IPS-NIHi7 (cell line): Measurements from ENCODE around the gene DAPP1.

ENCODE experiments used
- DNase-seq: peaks from one replicate; pipeline ENCODE4 v3.0.0; 2012; ENCODE audit warnings: mixed read lengths; ENCODE audit errors: extremely low spot score

Gene DAPP1

GRCh38 chr4:99853999-99854398, 37.4 kb downstream of the DAPP1 start:
- DNase-seq: no peak

DNA sequence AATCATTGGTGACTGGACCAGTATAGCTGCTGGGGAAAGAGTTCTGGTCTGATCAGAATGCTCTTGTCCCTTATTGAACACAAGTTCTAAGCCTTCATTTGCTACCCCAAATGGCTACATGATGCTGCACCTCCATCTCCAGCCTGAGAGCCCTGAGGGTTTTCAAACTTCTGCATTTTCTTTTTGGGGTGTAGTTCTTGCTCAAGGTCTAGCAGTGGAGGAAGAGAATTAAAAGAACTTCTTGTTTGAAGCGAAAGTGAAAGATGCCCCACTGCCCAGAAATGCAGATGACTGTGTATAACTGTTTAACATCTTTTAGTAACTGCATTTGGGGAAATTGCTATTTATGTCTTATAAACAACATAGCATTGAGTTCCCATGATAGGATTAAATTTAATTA, 39.1 kb downstream of the DAPP1 start:
- no peak for DNase-seq

DNA sequence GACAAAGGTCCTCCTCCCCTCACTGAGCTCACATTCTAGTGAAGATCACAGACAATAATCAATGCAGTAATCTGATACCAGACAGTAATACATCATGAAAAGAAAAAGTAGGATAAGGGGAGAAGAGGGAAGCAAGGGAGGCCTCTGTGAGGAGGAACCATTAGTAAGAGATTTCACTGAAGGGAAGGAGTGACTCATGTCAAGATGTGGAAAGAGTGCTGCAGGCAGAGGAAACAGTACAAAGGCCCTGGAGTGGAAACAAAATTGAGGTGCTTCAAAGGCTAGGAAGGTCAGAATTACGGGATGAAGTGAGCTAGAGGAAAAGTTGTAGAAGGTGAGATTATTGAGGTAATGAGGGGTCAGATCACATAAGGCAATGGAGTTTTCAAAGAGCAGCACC, 39.5 kb downstream of the DAPP1 start:
- DNase-seq: no peak

DNA sequence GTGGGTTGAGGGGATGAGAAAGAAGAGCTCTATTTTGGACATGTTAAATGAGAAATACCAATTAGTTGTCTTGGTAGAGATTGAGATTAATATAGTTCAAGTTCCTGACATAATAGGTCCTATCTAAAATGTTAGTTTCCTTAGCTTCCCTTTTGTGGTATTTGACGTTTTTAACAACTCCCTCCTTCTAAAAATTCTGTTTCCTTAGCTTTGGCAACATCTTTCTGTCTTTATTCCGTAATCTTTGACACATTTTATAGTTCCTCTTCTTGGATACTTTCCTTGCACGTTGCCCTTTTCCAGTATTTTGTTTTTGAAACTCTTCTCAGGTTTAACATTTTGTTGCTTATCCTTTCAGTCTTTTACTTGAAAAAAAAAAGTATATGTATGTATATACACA, 40.7 kb downstream of the DAPP1 start:
- no peak for DNase-seq

GRCh38 chr4:99859618-99860017, 43.0 kb downstream of the DAPP1 start:
- DNase-seq: no peak

- no peak for DNase-seq
These were observed 43.9 kb downstream of the DAPP1 start for GRCh38 chr4:99860521-99860920.

GRCh38 chr4:99861120-99861905, 44.7 kb downstream of the DAPP1 start:
- DNase-seq: no peak

- no peak for DNase-seq
These were observed 47.2 kb downstream of the DAPP1 start for GRCh38 chr4:99863804-99864203.

GRCh38 chr4:99868126-99868596, 51.5 kb downstream of the DAPP1 start:
- peak; percentile 29 for DNase-seq

GRCh38 chr4:99872570-99872969, 55.9 kb downstream of the DAPP1 start:
- no peak for DNase-seq

DNA sequence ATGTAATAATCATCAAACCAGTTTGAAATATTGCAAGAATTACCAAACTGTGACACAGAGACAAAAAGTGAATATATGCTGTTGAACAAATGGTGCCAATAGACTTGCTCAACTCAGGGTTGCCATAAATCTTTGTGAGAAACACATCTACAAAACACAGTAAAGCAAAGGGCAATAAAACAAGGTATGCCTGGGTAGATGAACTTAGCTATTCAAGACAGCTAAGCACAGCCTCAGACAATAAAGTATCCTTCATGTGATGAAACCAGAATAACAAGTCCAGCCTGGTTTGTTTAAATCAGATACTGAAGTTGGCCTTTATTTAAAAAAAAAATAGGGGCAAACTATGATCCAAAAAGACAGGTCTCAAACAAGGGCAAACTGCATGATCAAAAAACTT, 58.4 kb downstream of the DAPP1 start:
- no peak for DNase-seq

- no peak for DNase-seq
These were observed 60.3 kb downstream of the DAPP1 start for GRCh38 chr4:99876946-99877345.

GRCh38 chr4:99878604-99879003, 62.0 kb downstream of the DAPP1 start:
- no peak for DNase-seq

- DNase-seq: no peak
These were observed 62.8 kb downstream of the DAPP1 start for GRCh38 chr4:99879458-99879857.

DNA sequence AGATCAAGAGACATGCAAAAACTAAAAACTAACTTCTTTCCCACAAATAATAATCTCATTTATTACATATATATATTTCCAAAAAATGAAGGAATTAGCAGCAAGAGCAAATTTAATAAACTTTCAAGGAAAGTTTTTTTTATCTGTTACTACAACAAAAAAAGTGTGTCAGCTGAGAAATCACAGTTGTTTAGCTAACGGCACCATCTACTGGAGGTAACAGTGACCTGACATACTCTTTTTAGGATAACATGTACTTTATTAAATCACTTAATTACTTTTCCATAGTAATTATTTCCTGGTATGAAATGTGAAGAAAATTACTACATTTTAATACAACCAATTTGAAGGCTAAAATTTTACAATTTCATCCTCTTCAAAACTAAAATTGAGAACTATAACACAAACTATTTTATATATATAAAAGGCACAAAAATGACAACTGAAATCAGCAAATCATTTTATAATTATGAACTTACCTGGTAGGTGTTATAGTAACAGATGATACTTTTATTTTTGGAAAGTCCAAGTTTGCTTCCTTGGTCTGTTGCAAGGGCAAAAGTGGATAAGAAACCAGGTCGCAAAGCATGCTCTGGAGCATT, 68.5 kb downstream of the DAPP1 start:
- DNase-seq: peak; percentile 19

GRCh38 chr4:99885687-99886086, 69.1 kb downstream of the DAPP1 start:
- no peak for DNase-seq

DNA sequence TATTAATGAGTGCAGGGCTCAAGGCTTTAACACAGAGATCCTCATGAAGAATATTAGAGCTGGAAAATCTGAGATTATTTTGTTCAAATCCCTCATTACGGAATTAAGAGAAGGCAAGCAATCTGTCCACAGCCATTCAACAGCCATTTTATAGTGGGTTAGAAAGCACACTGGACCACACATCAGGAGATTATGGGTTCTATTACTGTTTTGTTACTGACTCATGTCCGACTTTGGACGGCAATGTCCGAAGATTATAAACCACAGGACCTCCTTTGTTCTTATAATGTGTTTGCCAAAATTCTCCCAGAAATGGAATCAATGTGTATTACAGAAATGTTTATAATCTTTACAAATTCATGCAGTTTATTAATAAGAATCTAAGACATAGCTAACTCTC, 69.5 kb downstream of the DAPP1 start:
- no peak for DNase-seq

DNA sequence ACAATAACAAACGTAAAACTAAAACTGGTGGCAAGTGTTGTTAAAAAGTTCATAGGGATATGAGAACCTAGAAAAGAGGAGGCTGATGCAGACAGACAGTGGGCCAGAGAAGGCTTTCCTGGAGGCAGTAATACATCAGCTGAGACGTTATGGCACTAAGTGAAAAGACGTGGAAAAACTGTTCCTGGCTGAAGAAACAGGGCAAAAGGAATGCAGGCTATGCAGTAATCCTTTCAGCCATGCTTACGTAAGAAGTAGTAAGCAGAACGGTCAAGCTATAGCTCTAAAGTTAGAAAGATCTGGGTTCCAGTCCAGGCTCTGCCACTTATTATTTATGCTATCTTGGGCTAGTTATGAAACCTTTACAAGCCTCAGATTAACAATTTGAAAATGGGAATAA, 71.2 kb downstream of the DAPP1 start:
- DNase-seq: peak; percentile 6

DNA sequence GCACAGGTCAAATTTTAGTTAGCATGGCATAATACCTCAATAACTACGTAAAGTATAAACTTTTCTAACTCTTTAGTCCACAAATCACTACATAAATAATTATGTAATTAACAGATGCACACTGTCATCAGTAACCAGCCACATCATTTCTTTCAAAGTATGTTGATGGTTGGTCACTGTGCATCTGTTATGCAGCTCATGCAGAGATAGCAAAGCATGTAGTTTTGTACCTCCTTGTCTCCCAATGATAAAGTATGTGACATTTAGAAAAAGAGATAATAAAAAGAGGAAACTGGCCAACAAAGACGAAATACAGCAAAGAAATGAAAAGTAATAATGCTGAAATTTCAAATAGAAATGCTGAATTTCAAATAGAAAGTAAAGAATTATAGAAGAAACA, 74.7 kb downstream of the DAPP1 start:
- DNase-seq: no peak

DNA sequence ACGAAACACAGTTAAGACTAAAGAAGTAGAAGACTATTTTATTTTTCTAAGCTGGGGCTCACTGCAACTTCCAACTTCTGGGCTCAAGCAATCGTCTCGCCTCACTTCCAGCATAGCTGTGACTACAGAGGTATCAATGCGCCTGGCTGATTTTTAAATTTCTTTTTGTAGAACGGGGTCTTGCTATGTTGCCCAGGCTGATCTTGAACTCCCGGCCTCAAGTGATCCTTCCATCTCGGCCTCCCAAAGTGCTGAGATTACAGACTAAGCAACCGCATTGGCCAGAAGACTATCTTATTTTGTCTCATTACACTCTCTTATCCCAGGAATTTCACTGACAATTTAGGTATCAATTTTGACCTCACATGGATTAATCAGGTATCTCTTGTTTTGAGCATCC, 76.4 kb downstream of the DAPP1 start:
- no peak for DNase-seq

DNA sequence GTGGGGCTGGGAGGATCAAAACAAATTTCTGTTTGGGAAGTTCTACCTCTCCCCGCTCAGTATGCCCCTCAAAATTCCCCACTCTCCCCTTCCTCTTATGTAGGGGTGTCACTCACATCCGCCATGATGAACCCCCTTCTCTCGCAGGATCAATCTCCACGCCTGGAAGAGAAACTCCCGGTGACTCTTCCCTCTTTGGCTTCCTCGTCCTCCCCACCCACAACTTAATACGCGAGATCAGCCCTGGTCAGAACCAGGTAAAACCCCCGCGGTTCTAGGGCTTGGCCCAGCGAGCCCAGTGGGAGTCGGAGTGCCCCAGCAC, 77.2 kb downstream of the DAPP1 start:
- DNase-seq: no peak

DNA sequence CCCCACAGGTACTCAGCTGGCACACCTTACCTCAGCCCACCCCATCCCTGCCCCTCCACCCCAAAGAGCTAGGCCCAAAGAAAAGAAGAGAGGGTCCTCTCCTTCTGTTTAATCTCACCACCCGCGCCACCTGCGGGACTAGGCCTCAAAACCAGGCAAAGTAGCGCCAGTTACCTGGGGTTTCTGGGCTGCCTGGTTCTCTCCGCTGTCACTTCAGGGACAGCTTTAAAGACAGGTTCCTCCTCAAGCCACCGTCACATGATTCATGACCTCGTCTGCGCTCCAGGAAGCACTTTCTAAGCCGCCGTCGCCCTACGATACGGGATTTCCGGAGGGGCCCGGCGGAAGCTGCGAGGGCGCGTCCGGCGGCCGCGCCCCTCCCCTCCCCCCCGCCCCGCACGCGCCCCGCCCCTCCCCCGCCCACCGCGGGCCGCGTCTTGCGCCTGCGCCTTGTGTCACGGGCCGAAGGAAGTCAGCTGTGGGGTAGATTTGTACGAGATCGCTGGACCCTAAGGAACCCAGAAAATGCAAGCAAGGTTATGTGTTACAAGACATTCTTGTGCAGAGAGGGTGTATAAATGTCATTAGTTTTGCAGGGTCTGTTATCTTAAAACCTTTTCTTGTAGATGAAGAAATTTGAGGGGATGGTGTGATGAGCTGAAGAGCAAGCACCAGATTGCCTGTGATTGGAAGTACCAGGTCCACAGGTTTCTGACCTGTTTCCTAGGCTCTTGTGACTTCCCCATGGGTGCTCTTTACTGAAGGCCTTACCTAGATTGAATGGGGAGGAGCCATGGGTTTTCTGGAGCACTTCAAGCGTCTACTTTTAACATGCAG, 77.8 kb downstream of the DAPP1 start, which contains the start of gene LAMTOR3:
Gene LAMTOR3 (minus strand): TSS at position 267 of the 837 bp plus-strand sequence. CDS start 464 bp downstream, outside the sequence.
- DNase-seq: peak; percentile 94

GRCh38 chr4:99894998-99895397, 78.4 kb downstream of the DAPP1 start:
- no peak for DNase-seq
